GF-D8 (cell line): Measurements from ENCODE around the gene ZHX3.

Experiments used
- DNase-seq: peaks from one replicate; lab custom pipeline; 2025; lab: John Stamatoyannopoulos, UW

ZHX3 gene

DNA sequence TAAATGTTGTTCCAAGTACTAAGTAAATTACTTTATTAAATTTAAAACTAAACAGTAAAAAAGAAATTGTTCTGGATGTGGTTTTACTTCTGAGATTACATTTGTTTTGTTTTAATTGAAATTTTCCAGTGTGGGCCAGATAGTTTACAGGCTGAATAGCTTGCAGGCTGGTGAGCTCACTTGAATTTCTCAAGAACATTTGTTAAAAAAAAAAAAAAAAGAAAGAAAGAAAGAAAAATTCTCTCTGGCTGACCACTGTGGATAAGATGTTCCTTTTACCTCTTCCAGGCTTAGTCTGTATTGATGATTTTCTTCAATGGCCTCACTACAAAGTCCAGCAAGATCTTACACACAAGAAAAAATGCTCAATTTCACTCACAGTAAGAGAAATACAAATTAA is 94.8 kb downstream of the ZHX3 start:
- DNase-seq, result no peak

- DNase-seq, result no peak
These were observed 95.2 kb downstream of the ZHX3 start for GRCh38 chr20:41222296-41222695.

DNA sequence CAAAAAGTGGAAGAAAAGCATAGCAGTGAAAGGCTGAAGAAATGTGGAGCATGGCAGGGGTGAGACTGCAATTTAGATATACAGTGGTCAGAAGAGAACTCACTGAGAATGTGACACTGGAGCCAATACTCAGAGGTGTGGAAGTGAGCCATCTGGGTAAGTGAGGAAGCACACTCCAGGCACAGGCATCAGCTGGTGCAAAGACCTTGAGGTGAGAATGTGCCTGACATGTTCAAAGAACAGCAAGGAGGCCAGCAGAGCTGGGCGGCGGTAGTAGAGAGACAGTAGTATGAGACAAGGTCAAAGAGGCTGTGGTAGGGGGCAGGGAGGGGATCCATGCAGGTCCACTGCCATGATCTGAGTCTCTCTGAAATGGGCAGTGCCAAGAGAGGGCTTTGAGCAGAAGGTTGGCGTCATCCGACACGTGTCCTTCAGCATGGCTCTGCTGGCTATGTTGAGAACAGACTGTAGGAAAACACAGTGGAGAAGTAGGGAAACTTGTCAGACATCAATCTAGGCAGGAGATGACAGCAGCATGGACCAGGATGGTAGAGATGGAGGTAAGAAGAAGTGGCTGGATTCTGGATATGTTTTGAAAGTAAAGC is 95.8 kb downstream of the ZHX3 start:
- DNase-seq, result no peak

DNA sequence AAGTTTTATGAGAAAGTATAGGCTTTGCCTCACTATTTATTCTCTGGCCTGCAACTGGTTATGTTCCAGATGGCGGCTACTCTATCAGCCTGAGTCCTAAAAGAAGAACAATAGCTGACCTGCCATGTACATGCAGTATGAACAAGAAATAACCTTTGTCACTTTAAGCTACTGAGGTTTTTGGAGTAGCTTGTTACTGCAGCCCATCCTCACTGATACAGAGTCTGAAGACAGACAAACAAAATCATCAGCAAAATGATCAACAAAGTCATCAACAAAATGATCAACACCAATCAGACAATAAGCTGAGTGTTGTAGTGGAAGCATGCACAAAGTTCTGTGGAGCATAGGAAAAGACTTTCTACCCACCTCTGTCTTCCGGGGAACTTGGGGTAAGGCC is 97.7 kb downstream of the ZHX3 start:
- no peak for DNase-seq

- DNase-seq, result no peak
These were observed 99.1 kb downstream of the ZHX3 start for GRCh38 chr20:41218466-41218865.

- DNase-seq, result no peak
These were observed 100.1 kb downstream of the ZHX3 start for GRCh38 chr20:41217422-41217821.

DNA sequence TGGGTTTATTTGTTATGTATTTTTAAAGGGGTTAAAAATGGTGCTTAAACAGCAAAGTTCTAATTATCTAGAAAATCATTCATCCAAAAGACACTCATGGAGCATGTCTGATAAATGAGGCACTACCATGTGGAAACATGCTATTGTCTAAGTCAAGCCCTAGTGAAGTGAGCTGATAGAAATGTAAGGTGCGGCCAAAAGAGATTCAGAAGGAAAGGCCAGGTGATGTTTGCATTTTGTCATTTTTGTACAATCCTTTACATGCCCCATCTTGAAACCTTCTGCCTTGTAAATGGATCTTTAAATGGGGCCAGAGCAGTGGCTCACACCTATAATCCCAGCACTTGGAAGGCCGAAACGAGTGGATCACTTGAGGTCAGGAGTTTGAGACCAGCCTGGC is 102.9 kb downstream of the ZHX3 start:
- DNase-seq, result no peak

DNA sequence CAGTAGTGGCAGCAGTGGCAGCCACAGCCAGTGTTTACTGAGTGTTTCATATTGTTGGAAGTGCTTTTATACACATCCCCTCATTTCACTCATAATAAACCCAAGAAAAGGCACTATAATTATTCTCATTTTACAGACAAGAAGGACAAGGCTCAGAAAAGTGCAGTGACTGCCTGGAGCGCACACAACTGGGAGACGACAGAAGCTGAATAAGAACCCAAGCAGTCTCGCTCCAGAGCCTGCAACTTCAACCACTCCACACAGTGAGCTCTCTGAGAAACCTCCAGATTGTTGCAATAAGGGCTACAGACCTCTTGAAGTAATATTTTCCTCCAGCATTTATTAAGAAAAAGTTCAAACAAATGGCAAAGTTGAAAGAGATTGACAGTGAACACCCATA is 103.3 kb downstream of the ZHX3 start:
- DNase-seq, result no peak

DNA sequence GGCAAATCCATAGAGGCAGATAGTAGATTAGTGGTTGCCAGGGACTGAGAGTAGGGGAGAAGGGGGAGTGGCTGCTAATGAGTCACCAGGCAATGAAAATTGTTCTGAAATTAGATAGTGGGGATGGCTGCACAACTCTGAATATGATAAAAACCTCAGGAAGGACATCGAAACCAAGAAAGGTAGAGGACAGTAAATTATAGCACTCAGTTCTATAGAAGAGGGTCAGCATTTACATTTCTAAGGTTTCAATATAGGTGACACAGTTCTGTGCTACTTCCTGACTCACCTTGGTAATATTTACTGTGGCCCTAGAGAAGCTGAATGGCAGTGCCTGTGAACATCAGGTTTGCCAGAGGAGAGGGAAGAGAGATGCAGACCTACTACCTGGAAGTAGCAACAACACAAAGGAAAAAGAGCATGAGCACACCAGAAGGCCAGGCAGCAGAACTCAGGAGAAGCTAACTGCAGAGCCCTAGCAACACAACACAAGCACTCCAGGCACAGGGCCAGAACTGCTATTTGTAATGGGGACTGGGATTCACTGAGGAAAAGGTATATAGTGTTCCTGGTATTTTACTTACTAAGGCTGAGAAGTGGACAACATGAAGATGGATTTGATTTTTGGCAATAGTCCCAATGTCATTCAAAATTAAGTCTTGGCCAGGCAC is 104.2 kb downstream of the ZHX3 start:
- DNase-seq, result no peak

GRCh38 chr20:41205313-41205712 is 112.2 kb downstream of the ZHX3 start:
- no peak for DNase-seq

DNA sequence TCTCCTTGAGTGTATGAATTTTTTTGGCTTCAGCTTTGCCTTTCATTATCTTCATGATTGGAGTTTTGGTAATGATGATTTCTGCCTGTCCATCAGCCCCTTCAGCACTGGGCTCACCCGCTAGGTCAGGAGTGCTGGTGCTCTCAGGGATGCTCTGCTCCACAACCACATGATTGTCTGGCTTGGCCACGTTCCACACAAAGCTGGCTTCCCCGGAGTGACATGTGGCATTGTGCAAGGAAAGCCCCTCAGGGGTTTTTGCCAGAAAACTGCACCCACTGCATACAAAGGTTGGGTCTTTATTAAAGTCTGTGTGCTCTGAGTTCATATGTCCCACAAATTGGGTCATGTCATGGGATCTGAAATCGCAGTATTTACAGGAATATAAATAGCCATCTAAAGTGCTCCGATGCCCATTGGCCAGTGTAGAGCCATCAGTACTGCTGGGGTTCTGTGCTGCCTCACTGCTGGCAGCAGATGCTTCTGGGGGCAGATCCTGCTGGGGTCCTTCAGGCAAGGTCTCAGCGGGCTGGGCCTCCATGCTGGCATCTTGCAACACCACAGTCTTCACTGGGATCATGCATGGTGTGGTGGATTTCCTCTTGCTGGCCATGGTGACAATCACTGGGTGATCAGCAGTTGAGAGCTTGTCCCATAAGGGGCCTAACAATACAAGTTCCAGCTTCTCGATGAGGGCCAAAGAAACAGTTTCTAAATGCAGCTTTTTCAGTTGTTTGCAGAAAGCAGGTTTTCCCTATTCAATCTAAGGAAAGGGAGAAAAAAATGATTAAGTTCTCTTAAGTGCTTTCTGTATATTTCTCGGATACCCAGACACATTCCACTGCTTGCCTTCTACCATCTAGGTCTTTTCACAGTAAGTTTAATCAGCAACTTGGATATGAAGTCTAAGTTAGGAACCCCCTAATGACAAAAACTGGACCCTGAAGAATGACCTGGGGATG is 112.9 kb downstream of the ZHX3 start:
- DNase-seq, result no peak

- DNase-seq, result no peak
These were observed 113.9 kb downstream of the ZHX3 start for GRCh38 chr20:41203660-41204059.

GRCh38 chr20:41202426-41202825 is 115.1 kb downstream of the ZHX3 start:
- no peak for DNase-seq

DNA sequence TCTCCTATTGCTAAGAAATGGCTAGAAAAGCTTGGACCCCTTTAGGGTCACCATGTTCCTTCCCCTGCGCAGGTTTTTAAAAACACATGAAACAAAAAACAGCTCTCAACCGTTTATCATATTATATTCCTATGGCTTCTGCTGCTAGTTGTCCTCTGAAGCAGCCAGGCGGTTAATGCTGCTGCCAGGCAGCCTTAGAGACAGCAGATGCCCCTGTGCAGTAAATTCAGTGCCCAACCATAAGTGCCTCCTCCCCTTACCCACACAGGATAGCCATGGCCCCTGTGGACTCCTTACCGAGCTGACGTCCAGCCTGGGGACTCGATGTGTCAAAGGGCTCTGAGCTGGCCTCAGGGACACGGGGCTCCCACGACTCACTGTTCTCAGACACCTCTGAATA is 115.8 kb downstream of the ZHX3 start:
- DNase-seq, result no peak

GRCh38 chr20:41200446-41201202 is 116.9 kb downstream of the ZHX3 start:
- DNase-seq, result no peak

DNA sequence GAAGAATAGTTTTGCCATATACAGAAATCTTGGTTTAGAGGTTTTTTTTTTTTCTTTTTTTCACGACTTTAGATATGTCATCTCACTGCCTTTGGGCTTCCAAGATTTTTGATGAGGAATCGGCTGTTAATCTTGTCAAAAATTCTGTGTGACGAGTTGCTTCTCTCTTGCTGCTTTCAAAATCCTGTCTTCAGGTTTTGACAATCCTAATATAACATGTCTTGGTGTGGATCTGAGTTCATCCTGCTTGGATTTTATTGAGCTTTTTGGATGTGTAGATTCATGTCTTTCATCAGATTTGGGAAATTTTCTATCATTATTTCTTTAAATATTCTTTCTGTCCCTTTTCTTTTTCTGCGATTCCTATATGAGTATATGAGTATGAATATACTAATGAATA is 119.1 kb downstream of the ZHX3 start:
- no peak for DNase-seq

DNA sequence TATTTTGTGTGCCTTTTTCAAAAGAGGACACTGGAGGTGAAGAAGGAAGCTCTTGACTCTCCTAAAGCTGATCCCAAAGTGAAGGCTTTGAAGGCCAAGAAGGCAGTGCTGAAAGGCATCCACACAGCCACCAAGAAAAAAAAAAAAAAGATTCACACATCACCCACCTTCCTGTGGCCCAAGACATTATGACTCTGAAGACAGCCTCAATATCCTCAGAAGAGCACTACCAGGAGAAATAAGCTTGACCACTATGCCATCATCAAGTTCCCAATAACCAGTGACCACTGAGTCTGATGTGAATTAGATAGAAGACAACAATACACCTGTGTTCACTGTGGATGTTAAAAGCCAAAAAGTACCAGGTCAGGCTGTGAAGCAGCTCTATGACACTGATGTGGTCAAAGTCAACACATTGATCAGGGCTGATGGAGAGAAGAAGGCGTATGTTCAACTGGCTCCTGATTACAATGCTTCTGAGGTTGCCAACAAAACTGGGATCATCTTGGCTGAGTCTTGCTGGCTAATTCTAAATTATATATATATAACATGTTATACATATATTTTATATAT is 120.8 kb downstream of the ZHX3 start:
- no peak for DNase-seq

DNA sequence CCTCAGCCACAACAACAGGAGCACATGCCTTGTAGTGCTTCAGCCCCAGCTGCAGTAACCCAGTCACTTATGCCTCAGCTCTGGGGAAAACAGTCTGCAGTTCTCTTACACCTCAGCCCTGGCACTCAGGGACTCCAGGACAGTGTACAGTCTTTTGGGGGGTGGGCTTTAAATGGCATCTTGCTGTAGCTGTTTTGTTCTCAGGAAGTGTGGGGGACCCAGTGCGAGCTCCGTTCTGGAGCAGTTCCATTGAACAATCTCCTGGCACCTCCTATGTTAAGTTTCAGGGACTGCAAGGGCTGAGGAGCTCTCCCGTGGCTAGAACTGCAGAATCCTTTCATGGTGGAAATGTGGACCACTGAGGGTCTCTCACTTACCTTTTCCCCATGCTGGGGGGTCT is 125.0 kb downstream of the ZHX3 start:
- DNase-seq, result no peak

GRCh38 chr20:41191562-41192500 is 125.7 kb downstream of the ZHX3 start:
- DNase-seq, result no peak

- no peak for DNase-seq
These were observed 129.9 kb downstream of the ZHX3 start for GRCh38 chr20:41187668-41188067.
